GM23338 (cell line): ENCODE measurements around the gene N4BP2. TPM values are rescaled to one million over a fixed set of nuclear protein-coding genes. Genes with fewer than 3 reads are reported as not detected.

Experiments used
- ATAC-seq: fragments of 200-7000 bp; cut with Tn5 transposase; 3 replicates; pipeline ENCODE4 v1.9.1; 2020
- DNase-seq: peaks from one replicate; pipeline ENCODE4 v3.0.0-alpha.2; 2015; ENCODE audit warnings: low spot score
- H2AFZ ChIP-seq: fragments of 200-600 bp; sonication (generic); 2 replicates; pipeline ENCODE4 v1.8.0; 2016; ENCODE audit warnings: antibody characterized with exemption, mild to moderate bottlenecking, moderate library complexity
- H3F3A ChIP-seq: fragments of 200-600 bp; sonication (generic); replicated peaks from 2 replicates; pipeline ENCODE4 v1.8.0; 2017; ENCODE audit warnings: antibody characterized with exemption, mixed run types, low read depth
- H3K27ac ChIP-seq: fragments of 200-600 bp; sonication (generic); 2 replicates; pipeline ENCODE4 v1.6.1; 2016; ENCODE audit warnings: low read depth
- H3K27me3 ChIP-seq: fragments of 200-600 bp; sonication (generic); 2 replicates; pipeline ENCODE4 v1.8.0; 2016; ENCODE audit warnings: mild to moderate bottlenecking, mixed run types, moderate library complexity; ENCODE audit not compliant: insufficient read depth
- H3K36me3 ChIP-seq: fragments of 200-600 bp; sonication (generic); 2 replicates; pipeline ENCODE4 v1.8.0; 2016; ENCODE audit warnings: mild to moderate bottlenecking; ENCODE audit not compliant: insufficient read depth
- H3K4me1 ChIP-seq: fragments of 200-600 bp; sonication (generic); 2 replicates; pipeline ENCODE4 v1.8.0; 2016; ENCODE audit warnings: mild to moderate bottlenecking, moderate library complexity; ENCODE audit not compliant: insufficient read depth
- H3K4me2 ChIP-seq: fragments of 200-600 bp; sonication (generic); 2 replicates; pipeline ENCODE4 v1.7.1; 2017; ENCODE audit warnings: mixed run types
- H3K4me3 ChIP-seq: fragments of 200-600 bp; sonication (generic); 2 replicates; pipeline ENCODE4 v1.6.1; 2016; ENCODE audit warnings: mixed run types
- H3K79me2 ChIP-seq: fragments of 200-600 bp; sonication (generic); replicated peaks from 2 replicates; pipeline ENCODE4 v1.8.0; 2017; ENCODE audit warnings: mild to moderate bottlenecking; ENCODE audit not compliant: insufficient read depth
- H3K9me2 ChIP-seq: fragments of 200-600 bp; sonication (generic); 2 replicates; pipeline ENCODE4 v1.8.0; 2017; ENCODE audit not compliant: insufficient read depth
- H4K20me1 ChIP-seq: fragments of 200-600 bp; sonication (generic); replicated peaks from 2 replicates; pipeline ENCODE4 v1.8.0; 2017; ENCODE audit warnings: mild to moderate bottlenecking; ENCODE audit not compliant: insufficient read depth
- H3K27ac Mint-ChIP-seq: 2 replicates; pipeline ENCODE4 v1.8.0; 2020; ENCODE audit warnings: inconsistent platforms, mild to moderate bottlenecking, moderate library complexity, mixed read lengths
- H3K27me3 Mint-ChIP-seq: 3 replicates; pipeline ENCODE4 v1.8.0; 2022; ENCODE audit warnings: low read depth, mild to moderate bottlenecking, moderate library complexity, mixed read lengths, inconsistent platforms; ENCODE audit not compliant: insufficient read depth, poor library complexity
- H3K36me3 Mint-ChIP-seq: 3 replicates; pipeline ENCODE4 v1.8.0; 2021; ENCODE audit warnings: low read depth, mild to moderate bottlenecking, inconsistent platforms, moderate library complexity, mixed read lengths
- H3K4me1 Mint-ChIP-seq: 3 replicates; pipeline ENCODE4 v1.8.0; 2020; ENCODE audit warnings: mild to moderate bottlenecking, inconsistent platforms, mixed read lengths
- H3K4me3 Mint-ChIP-seq: 3 replicates; pipeline ENCODE4 v1.8.0; 2021; ENCODE audit warnings: moderate library complexity, mild to moderate bottlenecking, inconsistent platforms, mixed read lengths
- H3K9me3 Mint-ChIP-seq: 3 replicates; pipeline ENCODE4 v1.8.0; 2020; ENCODE audit warnings: moderate library complexity, mild to moderate bottlenecking, inconsistent platforms, mixed read lengths
- CREB1 ChIP-seq: fragments of 250-450 bp; sonication (Bioruptor Pico); IDR thresholded peaks from 2 replicates; pipeline ENCODE4 v1.5.0; 2020; ENCODE audit warnings: low read depth, mild to moderate bottlenecking, moderate library complexity
- EZH2 ChIP-seq: fragments of 200-600 bp; sonication (generic); IDR thresholded peaks from one replicate; pipeline ENCODE4 v1.8.0; 2017; ENCODE audit warnings: antibody characterized with exemption, mild to moderate bottlenecking, low read depth; ENCODE audit not compliant: unreplicated experiment
- EZH2phosphoT487 ChIP-seq: fragments of 200-600 bp; sonication (generic); IDR thresholded peaks from one replicate; pipeline ENCODE4 v1.8.1; 2018; ENCODE audit warnings: antibody characterized with exemption; ENCODE audit not compliant: unreplicated experiment
- JUNB ChIP-seq: IDR thresholded peaks from one replicate; pipeline ENCODE4 v1.6.1; 2016; ENCODE audit warnings: antibody characterized with exemption; ENCODE audit not compliant: unreplicated experiment
- NANOG ChIP-seq: IDR thresholded peaks from 2 replicates; pipeline ENCODE4 v1.6.1; 2016; ENCODE audit warnings: antibody characterized with exemption, borderline replicate concordance
- POLR2AphosphoS5 ChIP-seq: IDR thresholded peaks from 2 replicates; pipeline ENCODE4 v1.6.1; 2016; ENCODE audit warnings: antibody characterized with exemption, low read depth
- STAT1 ChIP-seq: IDR thresholded peaks from one replicate; pipeline ENCODE4 v1.6.1; 2016; ENCODE audit warnings: antibody characterized with exemption; ENCODE audit not compliant: unreplicated experiment
- ZNF114 ChIP-seq: fragments of 250-450 bp; sonication (Bioruptor Pico); IDR thresholded peaks from 2 replicates; pipeline ENCODE4 v1.5.0; 2020; ENCODE audit warnings: mild to moderate bottlenecking, moderate library complexity
- ZNF331 ChIP-seq: fragments of 250-450 bp; sonication (Bioruptor Pico); IDR thresholded peaks from 2 replicates; pipeline ENCODE4 v1.5.0; 2020; ENCODE audit warnings: low read depth, mild to moderate bottlenecking, moderate library complexity
- polyA plus RNA-seq: library from polyadenylated mRNA; unstranded; fragments of >200 nt; fragmentation: Nextera tagmentation; extraction: Ambion mirVana; gene quantifications from 2 replicates; pipeline ENCODE4 v1.2.1, GENCODE V29; 2016
- total RNA-seq: library from RNA; depleted of rRNA; stranded (reverse); fragments of >200 nt; shearing (Covaris generic); gene quantifications from 2 replicates; pipeline ENCODE4 v1.2.3, GENCODE V29; 2014
- TF ChIP-seq, protein P1 (sequence below), 2 experiments: fragments of 200-600 bp in 1 of 2; sonication (generic) in 1 of 2; conservative IDR thresholded peaks; 2 replicates each; pipeline versions ENCODE4 v1.5.1 to v1.6.1; 2016 to 2017; ENCODE audit warnings: antibody characterized with exemption in 2 of 2, low read depth in 2 of 2, mild to moderate bottlenecking in 2 of 2, moderate library complexity in 1 of 2
- TF ChIP-seq, protein P2 (sequence below): IDR thresholded peaks from 2 replicates; pipeline ENCODE4 v1.6.1; 2016; ENCODE audit warnings: antibody characterized with exemption
- TF ChIP-seq, protein P3 (sequence below): fragments of 250-450 bp; sonication (Bioruptor Pico); IDR thresholded peaks from 2 replicates; pipeline ENCODE4 v1.5.0; 2020; ENCODE audit warnings: mild to moderate bottlenecking, moderate library complexity
- TF ChIP-seq, protein P4 (sequence below): IDR thresholded peaks from one replicate; pipeline ENCODE4 v1.6.1; 2018; ENCODE audit warnings: antibody characterized with exemption; ENCODE audit not compliant: unreplicated experiment

The N4BP2 gene
- total and polyA plus RNA-seq, 2 experiments from 2014 or later, result 25.6 to 46.3 TPM

DNA sequence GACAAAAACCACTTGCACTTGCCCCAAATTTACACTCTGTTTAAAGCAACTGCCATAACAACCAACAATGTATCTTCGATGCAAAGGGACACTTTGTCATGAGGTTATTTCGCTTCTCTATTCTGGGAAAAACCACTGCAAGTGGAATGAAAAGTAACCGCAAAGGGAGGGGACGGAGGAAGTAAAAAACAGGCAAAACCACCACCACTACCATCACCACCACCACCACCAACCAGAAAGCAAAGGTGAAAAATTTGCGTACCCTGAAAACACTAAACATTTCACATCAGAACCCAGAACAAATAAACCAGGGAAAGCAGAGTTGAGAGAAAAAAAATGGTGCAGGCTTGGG, 1.2 kb upstream of the N4BP2 start:
- Histone ChIP-seq H3K27ac (peak overlapping the region; percentile 100), H3K4me2 (peak overlapping the region; percentile 73), H3K9me2 (no peaks in the 10 kb centered on the region), H3K79me2 (peaks cover 25% of the 10 kb centered on the region), H3K4me1 (peaks cover 27% of the 10 kb centered on the region), H3K36me3 (no peaks in the 10 kb centered on the region), H3K4me3 (peak overlapping the region; percentile 80), H3K27me3 (no peaks in the 10 kb centered on the region), H3F3A (no peaks in the 10 kb centered on the region), H4K20me1 (0 out of 2 replicates have a peak, but pooled peaks cover 3% of the 10 kb centered on the region), H2AFZ (peak overlapping the region; percentile 16; the same call in 1 of the 2 replicates)
- DNase-seq, result no peak
- TF ChIP-seq, protein P1, sequence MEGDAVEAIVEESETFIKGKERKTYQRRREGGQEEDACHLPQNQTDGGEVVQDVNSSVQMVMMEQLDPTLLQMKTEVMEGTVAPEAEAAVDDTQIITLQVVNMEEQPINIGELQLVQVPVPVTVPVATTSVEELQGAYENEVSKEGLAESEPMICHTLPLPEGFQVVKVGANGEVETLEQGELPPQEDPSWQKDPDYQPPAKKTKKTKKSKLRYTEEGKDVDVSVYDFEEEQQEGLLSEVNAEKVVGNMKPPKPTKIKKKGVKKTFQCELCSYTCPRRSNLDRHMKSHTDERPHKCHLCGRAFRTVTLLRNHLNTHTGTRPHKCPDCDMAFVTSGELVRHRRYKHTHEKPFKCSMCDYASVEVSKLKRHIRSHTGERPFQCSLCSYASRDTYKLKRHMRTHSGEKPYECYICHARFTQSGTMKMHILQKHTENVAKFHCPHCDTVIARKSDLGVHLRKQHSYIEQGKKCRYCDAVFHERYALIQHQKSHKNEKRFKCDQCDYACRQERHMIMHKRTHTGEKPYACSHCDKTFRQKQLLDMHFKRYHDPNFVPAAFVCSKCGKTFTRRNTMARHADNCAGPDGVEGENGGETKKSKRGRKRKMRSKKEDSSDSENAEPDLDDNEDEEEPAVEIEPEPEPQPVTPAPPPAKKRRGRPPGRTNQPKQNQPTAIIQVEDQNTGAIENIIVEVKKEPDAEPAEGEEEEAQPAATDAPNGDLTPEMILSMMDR (conservative IDR thresholded peaks at IDR 0.05; ENCODE audit: low read depth in 2 of 2), result no peak
- TF ChIP-seq EZH2 (no peak), POLR2AphosphoS5 (no peak), CREB1 (no peak), EZH2phosphoT487 (no peak), ZNF114 (no peak), JUNB (no peak), NANOG (no peak), ZNF331 (CRISPR knock-in tag) (no peak), STAT1 (no peak)
- TF ChIP-seq, protein P2, sequence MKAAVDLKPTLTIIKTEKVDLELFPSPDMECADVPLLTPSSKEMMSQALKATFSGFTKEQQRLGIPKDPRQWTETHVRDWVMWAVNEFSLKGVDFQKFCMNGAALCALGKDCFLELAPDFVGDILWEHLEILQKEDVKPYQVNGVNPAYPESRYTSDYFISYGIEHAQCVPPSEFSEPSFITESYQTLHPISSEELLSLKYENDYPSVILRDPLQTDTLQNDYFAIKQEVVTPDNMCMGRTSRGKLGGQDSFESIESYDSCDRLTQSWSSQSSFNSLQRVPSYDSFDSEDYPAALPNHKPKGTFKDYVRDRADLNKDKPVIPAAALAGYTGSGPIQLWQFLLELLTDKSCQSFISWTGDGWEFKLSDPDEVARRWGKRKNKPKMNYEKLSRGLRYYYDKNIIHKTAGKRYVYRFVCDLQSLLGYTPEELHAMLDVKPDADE, result no peak
- TF ChIP-seq, protein P3, sequence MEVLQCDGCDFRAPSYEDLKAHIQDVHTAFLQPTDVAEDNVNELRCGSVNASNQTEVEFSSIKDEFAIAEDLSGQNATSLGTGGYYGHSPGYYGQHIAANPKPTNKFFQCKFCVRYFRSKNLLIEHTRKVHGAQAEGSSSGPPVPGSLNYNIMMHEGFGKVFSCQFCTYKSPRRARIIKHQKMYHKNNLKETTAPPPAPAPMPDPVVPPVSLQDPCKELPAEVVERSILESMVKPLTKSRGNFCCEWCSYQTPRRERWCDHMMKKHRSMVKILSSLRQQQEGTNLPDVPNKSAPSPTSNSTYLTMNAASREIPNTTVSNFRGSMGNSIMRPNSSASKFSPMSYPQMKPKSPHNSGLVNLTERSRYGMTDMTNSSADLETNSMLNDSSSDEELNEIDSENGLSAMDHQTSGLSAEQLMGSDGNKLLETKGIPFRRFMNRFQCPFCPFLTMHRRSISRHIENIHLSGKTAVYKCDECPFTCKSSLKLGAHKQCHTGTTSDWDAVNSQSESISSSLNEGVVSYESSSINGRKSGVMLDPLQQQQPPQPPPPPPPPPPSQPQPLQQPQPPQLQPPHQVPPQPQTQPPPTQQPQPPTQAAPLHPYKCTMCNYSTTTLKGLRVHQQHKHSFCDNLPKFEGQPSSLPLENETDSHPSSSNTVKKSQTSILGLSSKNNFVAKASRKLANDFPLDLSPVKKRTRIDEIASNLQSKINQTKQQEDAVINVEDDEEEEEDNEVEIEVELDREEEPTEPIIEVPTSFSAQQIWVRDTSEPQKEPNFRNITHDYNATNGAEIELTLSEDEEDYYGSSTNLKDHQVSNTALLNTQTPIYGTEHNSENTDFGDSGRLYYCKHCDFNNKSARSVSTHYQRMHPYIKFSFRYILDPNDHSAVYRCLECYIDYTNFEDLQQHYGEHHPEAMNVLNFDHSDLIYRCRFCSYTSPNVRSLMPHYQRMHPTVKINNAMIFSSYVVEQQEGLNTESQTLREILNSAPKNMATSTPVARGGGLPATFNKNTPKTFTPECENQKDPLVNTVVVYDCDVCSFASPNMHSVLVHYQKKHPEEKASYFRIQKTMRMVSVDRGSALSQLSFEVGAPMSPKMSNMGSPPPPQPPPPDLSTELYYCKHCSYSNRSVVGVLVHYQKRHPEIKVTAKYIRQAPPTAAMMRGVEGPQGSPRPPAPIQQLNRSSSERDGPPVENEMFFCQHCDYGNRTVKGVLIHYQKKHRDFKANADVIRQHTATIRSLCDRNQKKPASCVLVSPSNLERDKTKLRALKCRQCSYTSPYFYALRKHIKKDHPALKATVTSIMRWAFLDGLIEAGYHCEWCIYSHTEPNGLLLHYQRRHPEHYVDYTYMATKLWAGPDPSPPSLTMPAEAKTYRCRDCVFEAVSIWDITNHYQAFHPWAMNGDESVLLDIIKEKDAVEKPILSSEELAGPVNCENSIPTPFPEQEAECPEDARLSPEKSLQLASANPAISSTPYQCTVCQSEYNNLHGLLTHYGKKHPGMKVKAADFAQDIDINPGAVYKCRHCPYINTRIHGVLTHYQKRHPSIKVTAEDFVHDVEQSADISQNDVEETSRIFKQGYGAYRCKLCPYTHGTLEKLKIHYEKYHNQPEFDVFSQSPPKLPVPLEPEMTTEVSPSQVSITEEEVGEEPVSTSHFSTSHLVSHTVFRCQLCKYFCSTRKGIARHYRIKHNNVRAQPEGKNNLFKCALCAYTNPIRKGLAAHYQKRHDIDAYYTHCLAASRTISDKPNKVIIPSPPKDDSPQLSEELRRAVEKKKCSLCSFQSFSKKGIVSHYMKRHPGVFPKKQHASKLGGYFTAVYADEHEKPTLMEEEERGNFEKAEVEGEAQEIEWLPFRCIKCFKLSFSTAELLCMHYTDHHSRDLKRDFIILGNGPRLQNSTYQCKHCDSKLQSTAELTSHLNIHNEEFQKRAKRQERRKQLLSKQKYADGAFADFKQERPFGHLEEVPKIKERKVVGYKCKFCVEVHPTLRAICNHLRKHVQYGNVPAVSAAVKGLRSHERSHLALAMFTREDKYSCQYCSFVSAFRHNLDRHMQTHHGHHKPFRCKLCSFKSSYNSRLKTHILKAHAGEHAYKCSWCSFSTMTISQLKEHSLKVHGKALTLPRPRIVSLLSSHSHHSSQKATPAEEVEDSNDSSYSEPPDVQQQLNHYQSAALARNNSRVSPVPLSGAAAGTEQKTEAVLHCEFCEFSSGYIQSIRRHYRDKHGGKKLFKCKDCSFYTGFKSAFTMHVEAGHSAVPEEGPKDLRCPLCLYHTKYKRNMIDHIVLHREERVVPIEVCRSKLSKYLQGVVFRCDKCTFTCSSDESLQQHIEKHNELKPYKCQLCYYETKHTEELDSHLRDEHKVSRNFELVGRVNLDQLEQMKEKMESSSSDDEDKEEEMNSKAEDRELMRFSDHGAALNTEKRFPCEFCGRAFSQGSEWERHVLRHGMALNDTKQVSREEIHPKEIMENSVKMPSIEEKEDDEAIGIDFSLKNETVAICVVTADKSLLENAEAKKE (CRISPR knock-in tag), result no peak
- TF ChIP-seq, protein P4, sequence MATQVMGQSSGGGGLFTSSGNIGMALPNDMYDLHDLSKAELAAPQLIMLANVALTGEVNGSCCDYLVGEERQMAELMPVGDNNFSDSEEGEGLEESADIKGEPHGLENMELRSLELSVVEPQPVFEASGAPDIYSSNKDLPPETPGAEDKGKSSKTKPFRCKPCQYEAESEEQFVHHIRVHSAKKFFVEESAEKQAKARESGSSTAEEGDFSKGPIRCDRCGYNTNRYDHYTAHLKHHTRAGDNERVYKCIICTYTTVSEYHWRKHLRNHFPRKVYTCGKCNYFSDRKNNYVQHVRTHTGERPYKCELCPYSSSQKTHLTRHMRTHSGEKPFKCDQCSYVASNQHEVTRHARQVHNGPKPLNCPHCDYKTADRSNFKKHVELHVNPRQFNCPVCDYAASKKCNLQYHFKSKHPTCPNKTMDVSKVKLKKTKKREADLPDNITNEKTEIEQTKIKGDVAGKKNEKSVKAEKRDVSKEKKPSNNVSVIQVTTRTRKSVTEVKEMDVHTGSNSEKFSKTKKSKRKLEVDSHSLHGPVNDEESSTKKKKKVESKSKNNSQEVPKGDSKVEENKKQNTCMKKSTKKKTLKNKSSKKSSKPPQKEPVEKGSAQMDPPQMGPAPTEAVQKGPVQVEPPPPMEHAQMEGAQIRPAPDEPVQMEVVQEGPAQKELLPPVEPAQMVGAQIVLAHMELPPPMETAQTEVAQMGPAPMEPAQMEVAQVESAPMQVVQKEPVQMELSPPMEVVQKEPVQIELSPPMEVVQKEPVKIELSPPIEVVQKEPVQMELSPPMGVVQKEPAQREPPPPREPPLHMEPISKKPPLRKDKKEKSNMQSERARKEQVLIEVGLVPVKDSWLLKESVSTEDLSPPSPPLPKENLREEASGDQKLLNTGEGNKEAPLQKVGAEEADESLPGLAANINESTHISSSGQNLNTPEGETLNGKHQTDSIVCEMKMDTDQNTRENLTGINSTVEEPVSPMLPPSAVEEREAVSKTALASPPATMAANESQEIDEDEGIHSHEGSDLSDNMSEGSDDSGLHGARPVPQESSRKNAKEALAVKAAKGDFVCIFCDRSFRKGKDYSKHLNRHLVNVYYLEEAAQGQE, result no peak
- peaks cover 14% of the 10 kb centered on the region for H3K36me3 Mint-ChIP-seq
- H3K27ac Mint-ChIP-seq, result peak overlapping the region; percentile 97
- H3K27me3 Mint-ChIP-seq, result peaks cover 17% of the 10 kb centered on the region
- peaks cover 23% of the 10 kb centered on the region for H3K4me1 Mint-ChIP-seq
- no peak for ATAC-seq
- peak overlapping the region; percentile 84 for H3K4me3 Mint-ChIP-seq
- no peaks in the 10 kb centered on the region; the same call in 1 of the 3 replicates for H3K9me3 Mint-ChIP-seq
